Measurements from ENCODE around the gene PDE3B.
"Not testable (repeated sequence)": the region's sequence is repeated elsewhere in the genome, so short reads cannot be mapped to it uniquely, and the experiment has no call there.

GRCh38 chr11:14633506-14634224, 9.9 kb upstream of the PDE3B start:
- TF ChIP-seq CSDC2, ISL1, ZC3H10 (CRISPR knock-in tag; IDR thresholded peaks at IDR 0.05): not testable (repeated sequence)

All from SK-N-SH treated with all-trans-retinoic acid at 6 μM for 48 hours (cell line).